AG10803 (cell line): ENCODE data around the gene SMG6.

Experiments
- DNase-seq: peaks from one replicate; pipeline ENCODE4 v3.0.0; 2010; ENCODE audit warnings: low read depth
- H3K4me3 ChIP-seq: 2 replicates; pipeline ENCODE4 v1.5.1; 2011; ENCODE audit warnings: mild to moderate bottlenecking, low read length, control low read depth
- TF ChIP-seq, protein P1 (sequence below): conservative IDR thresholded peaks from 2 replicates; pipeline ENCODE4 v1.5.1; 2011; ENCODE audit warnings: mild to moderate bottlenecking, low read length, control low read depth, inconsistent platforms

SMG6 gene

DNA sequence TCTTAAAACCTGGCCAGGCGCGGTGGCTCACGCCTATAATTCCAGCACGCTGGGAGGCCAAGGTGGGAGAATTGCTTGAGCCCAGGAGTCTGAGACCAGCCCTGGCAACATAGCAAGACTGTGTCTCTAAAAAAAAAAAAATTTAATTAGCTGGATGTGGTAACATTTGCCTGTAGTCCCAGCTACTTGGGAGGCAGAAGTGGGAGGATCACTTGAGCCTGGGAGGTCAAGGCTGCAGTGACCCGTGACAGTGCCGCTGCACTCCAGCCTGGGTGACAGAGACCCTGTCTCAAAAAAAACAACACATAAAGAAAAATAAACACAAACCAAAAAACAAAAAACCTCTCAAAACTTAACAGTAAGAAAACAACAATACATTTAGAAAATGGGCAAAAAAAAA, 106.3 kb downstream of the SMG6 start:
- TF ChIP-seq, protein P1, sequence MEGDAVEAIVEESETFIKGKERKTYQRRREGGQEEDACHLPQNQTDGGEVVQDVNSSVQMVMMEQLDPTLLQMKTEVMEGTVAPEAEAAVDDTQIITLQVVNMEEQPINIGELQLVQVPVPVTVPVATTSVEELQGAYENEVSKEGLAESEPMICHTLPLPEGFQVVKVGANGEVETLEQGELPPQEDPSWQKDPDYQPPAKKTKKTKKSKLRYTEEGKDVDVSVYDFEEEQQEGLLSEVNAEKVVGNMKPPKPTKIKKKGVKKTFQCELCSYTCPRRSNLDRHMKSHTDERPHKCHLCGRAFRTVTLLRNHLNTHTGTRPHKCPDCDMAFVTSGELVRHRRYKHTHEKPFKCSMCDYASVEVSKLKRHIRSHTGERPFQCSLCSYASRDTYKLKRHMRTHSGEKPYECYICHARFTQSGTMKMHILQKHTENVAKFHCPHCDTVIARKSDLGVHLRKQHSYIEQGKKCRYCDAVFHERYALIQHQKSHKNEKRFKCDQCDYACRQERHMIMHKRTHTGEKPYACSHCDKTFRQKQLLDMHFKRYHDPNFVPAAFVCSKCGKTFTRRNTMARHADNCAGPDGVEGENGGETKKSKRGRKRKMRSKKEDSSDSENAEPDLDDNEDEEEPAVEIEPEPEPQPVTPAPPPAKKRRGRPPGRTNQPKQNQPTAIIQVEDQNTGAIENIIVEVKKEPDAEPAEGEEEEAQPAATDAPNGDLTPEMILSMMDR: no peak
- H3K4me3 ChIP-seq: no peak overlapping the region
- DNase-seq: no peak

DNA sequence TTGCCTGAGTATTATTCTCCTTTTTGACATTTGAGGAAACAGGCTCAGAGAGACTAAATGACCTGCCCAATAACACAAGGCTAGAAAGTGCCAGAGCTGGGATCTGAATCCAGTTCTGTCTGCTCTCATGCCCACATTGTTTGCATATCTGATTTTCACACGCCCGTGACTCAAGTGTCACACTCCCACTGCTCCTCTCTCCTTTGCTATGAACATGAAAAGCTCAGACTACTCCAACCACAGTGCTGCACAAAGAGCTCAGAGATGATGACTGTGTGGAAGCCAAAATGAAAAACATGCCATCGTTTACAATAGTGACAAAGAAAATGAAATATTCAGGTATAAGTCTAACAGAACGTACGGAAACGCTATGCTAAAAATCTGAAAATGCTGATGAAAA, 107.9 kb downstream of the SMG6 start:
- peak; percentile 61 for DNase-seq
- TF ChIP-seq, protein P1: no peak
- no peak overlapping the region for H3K4me3 ChIP-seq

DNA sequence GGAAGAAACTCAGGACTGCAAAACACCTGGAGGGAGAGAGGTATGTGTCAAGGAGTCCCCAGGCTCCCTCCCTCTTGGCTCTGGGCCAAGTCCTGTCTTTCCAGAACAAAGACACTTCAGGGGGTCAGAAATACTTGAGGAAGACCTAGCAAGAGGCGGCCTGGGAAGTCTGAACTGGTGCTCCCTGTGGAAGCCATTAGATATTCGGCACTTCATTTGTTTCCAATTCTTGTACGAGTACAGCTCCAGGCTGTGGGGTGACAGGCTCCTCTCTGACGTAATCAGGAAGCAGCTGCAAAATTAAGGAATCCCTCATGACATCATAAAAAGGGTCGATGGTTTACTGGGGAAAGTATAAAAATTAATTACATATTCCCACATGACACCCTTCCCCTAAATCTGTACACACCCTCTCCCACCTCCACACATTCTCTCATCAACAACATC, 108.7 kb downstream of the SMG6 start:
- H3K4me3 ChIP-seq: no peak overlapping the region
- DNase-seq: no peak
- TF ChIP-seq, protein P1: no peak

DNA sequence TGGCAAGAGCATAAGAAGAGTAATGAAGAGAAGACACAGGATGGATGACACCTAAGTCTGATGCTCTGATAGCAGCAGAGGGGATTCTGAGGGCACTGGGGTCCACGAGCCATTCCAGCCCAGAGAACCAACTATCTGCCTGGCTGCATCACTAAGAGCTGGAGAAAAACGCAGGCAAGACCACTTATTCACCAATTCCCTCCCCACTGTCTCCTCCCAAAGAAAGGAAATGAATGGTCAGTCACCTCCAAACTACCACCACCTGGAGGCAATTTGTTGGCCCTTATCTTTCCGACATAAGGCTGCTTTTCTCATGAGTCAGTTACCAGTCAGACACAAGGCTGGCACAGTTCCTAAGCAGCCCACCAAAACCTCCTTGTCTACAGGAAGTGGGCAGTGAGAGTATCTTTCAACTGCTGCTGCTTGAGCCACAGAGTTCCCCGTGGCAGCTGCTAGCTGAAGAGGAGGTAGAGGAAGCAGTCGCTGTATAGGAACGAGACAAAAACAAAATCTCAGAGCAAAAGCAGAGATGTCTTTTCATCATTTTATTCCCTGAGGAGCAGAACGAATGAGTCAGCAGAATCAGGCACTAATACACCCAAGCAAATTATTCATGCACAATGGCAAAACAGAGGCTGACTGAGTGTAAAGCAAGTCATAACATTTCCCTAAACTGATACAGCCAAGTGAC, 111.1 kb downstream of the SMG6 start:
- TF ChIP-seq, protein P1: 0 out of 2 replicates have a peak, but pooled peaks have one; percentile 8
- no peak overlapping the region for H3K4me3 ChIP-seq
- DNase-seq: peak; percentile 98

DNA sequence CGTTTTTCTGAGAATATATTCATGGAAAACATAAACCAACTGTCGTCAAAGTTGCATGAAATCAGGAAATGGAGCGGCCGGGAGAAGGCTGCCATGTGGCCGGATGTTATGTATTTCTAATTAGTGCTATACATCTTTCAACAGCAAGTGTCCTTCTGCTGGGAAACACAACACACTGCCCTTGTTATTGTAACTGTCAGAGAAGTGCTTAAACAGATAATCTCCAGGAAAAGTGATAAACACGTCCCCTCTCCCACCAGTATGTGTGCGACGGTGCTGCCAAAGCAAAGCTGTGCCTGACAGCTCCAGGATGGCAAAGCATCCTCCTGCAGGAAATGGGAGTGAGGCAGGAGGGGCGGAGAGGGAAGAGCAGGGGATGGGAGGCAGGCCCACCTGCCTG, 111.8 kb downstream of the SMG6 start:
- DNase-seq: no peak
- H3K4me3 ChIP-seq: no peak overlapping the region
- TF ChIP-seq, protein P1: no peak

DNA sequence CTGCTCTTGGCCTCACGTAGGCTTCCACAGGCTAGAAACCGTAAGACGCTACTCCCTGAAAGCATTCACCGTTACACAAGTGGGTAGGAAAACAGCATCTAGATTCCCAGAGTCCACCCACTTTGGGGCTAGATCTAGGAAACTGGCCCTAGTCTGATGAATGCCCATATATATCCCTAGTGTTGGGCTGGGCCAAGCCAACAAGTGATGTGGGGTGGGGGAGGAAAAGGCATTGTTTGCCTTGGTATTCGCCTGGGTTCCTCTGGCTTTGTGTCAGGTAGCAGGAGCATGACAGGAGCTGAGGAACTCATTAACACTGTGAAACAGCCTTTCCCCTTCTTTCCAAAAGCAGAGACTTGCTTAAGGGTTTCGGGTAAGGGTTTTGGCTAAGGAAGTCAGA, 112.4 kb downstream of the SMG6 start:
- TF ChIP-seq, protein P1: no peak
- no peak for DNase-seq
- no peak overlapping the region for H3K4me3 ChIP-seq

DNA sequence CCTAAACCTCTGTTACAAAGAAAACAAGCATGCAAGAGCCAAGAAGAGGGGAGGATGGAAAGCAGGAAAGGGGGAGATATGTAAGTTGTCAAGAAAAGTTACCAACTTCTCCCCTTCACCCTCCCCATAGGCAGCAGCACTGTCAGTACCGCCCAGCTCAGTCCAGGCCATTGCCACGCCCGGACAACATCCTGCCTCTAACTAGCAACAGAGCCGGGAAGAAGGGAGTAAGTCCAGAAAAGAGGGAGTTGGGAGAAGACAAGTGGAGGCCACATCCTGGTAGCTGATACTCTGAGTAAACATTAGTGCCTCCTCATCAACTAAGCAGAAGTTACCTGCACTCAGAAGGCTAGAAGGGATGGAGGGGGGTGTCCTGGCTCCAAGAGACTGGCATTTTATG, 113.6 kb downstream of the SMG6 start:
- TF ChIP-seq, protein P1: no peak
- peak; percentile 68 for DNase-seq
- no peak overlapping the region for H3K4me3 ChIP-seq
